Activated T-cell treated with anti-CD3 and anti-CD28 coated beads, Interleukin-2, amount 50 U/mL, for 1 hour (primary cell): Measurements from ENCODE around the gene ANXA1.

Source experiments
- DNase-seq: peaks from one replicate; pipeline ENCODE4 v3.0.0-alpha.2; 2020

ANXA1 gene

GRCh38 chr9:73215249-73215648, 63.6 kb downstream of the ANXA1 start:
- no peak for DNase-seq

- no peak for DNase-seq
Measured at GRCh38 chr9:73216100-73216499, 64.4 kb downstream of the ANXA1 start.
